Neural cell (in vitro differentiated cells): ENCODE data around the gene GNLY.

Experiments used
- MXI1 ChIP-seq: fragments of 450-650 bp; conservative IDR thresholded peaks from 2 replicates; pipeline ENCODE4 v1.6.1; 2014; ENCODE audit warnings: antibody characterized with exemption, mild to moderate bottlenecking; ENCODE audit not compliant: poor library complexity, severe bottlenecking
- REST ChIP-seq: IDR thresholded peaks from 2 replicates; pipeline ENCODE4 v1.6.1; 2012; ENCODE audit warnings: borderline replicate concordance
- SMC3 ChIP-seq: fragments of 450-650 bp; conservative IDR thresholded peaks from 2 replicates; pipeline ENCODE4 v1.6.1; 2014; ENCODE audit warnings: antibody characterized with exemption, mild to moderate bottlenecking, moderate library complexity; ENCODE audit not compliant: poor library complexity
- TAF1 ChIP-seq: IDR thresholded peaks from 2 replicates; pipeline ENCODE4 v1.6.1; 2012; ENCODE audit warnings: low read depth
- TF ChIP-seq, protein P1 (sequence below): fragments of 450-650 bp; IDR thresholded peaks from 2 replicates; pipeline ENCODE4 v1.5.1; 2014; ENCODE audit warnings: antibody characterized with exemption, mild to moderate bottlenecking, moderate library complexity; ENCODE audit not compliant: poor library complexity, severe bottlenecking

DNA sequence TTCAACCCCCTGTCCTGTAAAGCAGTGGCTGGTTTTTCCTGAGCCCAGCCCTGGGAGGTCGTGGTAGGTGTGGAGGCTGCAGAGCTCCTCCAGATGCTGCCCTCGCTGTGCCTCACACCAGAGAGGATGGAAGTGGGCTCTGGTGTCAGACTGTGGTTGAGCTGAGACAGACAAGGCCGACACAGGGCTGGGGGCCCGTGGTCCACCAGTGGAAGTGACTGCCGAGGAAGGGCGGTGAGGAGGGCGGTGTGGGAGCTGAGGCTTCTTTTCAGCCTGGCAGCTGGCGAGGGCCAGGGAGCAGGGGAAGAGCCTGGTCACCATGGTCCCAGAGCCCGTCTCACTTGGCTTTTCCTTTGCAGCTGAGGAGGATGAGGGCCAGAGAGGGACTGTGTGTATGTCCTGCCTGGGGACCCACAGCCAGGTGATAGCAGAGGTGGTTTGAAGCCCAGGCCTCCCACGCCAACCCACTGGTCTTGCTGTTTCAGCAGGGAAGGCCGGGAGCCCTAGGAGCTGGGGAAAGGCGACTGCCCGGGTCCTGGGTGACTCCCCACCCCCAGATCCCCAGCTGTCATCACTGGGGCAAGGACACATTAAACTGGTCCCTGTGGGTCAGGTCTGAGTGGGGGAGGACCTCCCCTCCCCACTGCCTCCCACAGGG, 34.7 kb upstream of the GNLY start:
- TF ChIP-seq, protein P1, sequence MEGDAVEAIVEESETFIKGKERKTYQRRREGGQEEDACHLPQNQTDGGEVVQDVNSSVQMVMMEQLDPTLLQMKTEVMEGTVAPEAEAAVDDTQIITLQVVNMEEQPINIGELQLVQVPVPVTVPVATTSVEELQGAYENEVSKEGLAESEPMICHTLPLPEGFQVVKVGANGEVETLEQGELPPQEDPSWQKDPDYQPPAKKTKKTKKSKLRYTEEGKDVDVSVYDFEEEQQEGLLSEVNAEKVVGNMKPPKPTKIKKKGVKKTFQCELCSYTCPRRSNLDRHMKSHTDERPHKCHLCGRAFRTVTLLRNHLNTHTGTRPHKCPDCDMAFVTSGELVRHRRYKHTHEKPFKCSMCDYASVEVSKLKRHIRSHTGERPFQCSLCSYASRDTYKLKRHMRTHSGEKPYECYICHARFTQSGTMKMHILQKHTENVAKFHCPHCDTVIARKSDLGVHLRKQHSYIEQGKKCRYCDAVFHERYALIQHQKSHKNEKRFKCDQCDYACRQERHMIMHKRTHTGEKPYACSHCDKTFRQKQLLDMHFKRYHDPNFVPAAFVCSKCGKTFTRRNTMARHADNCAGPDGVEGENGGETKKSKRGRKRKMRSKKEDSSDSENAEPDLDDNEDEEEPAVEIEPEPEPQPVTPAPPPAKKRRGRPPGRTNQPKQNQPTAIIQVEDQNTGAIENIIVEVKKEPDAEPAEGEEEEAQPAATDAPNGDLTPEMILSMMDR: no peak
- TF ChIP-seq SMC3 (no peak), MXI1 (no peak), REST (no peak), TAF1 (no peak)
